Breast epithelium (tissue), 4 donors: ENCODE results near the gene TGIF1. TPM values are rescaled to one million over a fixed set of nuclear protein-coding genes. Genes with fewer than 3 reads are reported as not detected.
A peak's percentile ranks its signal among the peaks of the same experiment; 100 is the strongest.

Experiments used
- DNase-seq, 2 donors: peaks; one replicate each; pipeline ENCODE4 v3.0.0-alpha.2; 2019; ENCODE audit warnings: low spot score in 2 of 2
- H3K27ac ChIP-seq, 2 donors: fragments of 200-600 bp; sonication (generic) in 1 of 2; one replicate each; pipeline ENCODE4 v1.5.1; 2016 to 2019; ENCODE audit warnings: mild to moderate bottlenecking in 1 of 2
- H3K27me3 ChIP-seq, 2 donors: fragments of 200-600 bp; sonication (generic) in 1 of 2; one replicate each; pipeline versions ENCODE4 v1.5.1 to v1.6.0; 2017 to 2019; ENCODE audit warnings: control low read depth in 1 of 2, mild to moderate bottlenecking in 1 of 2
- H3K36me3 ChIP-seq: fragments of 200-600 bp; one replicate; pipeline ENCODE4 v1.5.1; 2019
- H3K4me1 ChIP-seq, 2 donors: fragments of 200-600 bp; sonication (generic); one replicate each; pipeline ENCODE4 v1.5.1; 2016 to 2019; ENCODE audit warnings: control low read depth in 1 of 2
- H3K4me3 ChIP-seq, 3 donors: fragments of 200-600 bp; sonication (generic); 1 replicate in 2 of 3; 2 replicates in 1 of 3; pipeline ENCODE4 v1.5.1; 2016 to 2019; ENCODE audit warnings: mild to moderate bottlenecking in 3 of 3, moderate library complexity in 2 of 3
- H3K9me3 ChIP-seq, 2 donors: fragments of 200-600 bp; sonication (generic) in 1 of 2; one replicate each; pipeline ENCODE4 v1.5.1; 2016 to 2019; ENCODE audit warnings: control low read depth in 1 of 2
- CTCF ChIP-seq, 3 donors: fragments of 450-650 bp; IDR thresholded peaks; one replicate each; pipeline ENCODE4 v1.5.1; 2016 to 2017; ENCODE audit warnings: antibody characterized with exemption in 3 of 3, mild to moderate bottlenecking in 3 of 3, moderate library complexity in 3 of 3
- POLR2A ChIP-seq: fragments of 450-650 bp; IDR thresholded peaks from one replicate; pipeline ENCODE4 v1.6.1; 2016; ENCODE audit warnings: antibody characterized with exemption, mild to moderate bottlenecking, moderate library complexity
- POLR2AphosphoS5 ChIP-seq, 3 donors: sonication (generic); formaldehyde crosslinking; IDR thresholded peaks; one replicate each; pipeline ENCODE4 v1.6.1; 2017; ENCODE audit warnings: antibody characterized with exemption in 3 of 3
- intact Hi-C: fragments of 100-400 bp; cut with DNase I; formaldehyde crosslinking; loops from one replicate; pipeline ENCODE4 v1.15.1; 2023; ENCODE audit warnings: low total_unique reads
- total RNA-seq, 3 donors: library from RNA; depleted of rRNA; stranded (reverse); fragments of >200 nt; gene quantifications; one replicate each; pipeline ENCODE4 v1.1.0, GENCODE V29; 2016

The TGIF1 gene
- total RNA-seq, 3 donors from 2014 or later: 67.7 to 161 (median 108) TPM

GRCh38 chr18:3448838-3449511 is 997 bp upstream of the TGIF1 start:
- intact Hi-C loops: loop anchor here (2.0 kb wide), 1 partner anchor 144 kb away; no protein-coding TSS in a partner anchor

GRCh38 chr18:3449512-3450011 is 410 bp upstream of the TGIF1 start:
- H3K4me1 ChIP-seq: no peaks in the 10 kb centered on the region
- no peaks in the 10 kb centered on the region for H3K36me3 ChIP-seq
- H3K27ac ChIP-seq: peak overlapping the region; percentile 99 to 100
- H3K9me3 ChIP-seq: no peaks in the 10 kb centered on the region
- TF ChIP-seq POLR2A (no peak), POLR2AphosphoS5 (IDR thresholded peaks at IDR 0.05) (peak in 1 of 3 donors; percentile 36)
- peak overlapping the region; percentile 88 to 97 (median 88) for H3K4me3 ChIP-seq
- intact Hi-C loops: loop anchor here (2.0 kb wide), 1 partner anchor 143 kb away; no protein-coding TSS in a partner anchor
- no peaks in the 10 kb centered on the region for H3K27me3 ChIP-seq
- DNase-seq: no peak

More at GRCh38 chr18:3448838-3449511, 997 bp upstream of the TGIF1 start:
- Histone ChIP-seq H3K27me3 (no peaks in the 10 kb centered on the region), H3K9me3 (no peaks in the 10 kb centered on the region), H3K27ac (peak overlapping the region; percentile 99 to 100), H3K4me3 (peak overlapping the region; percentile 88 to 97 (median 88)), H3K4me1 (no peaks in the 10 kb centered on the region), H3K36me3 (no peaks in the 10 kb centered on the region)
- TF ChIP-seq POLR2AphosphoS5 (IDR thresholded peaks at IDR 0.05) (peak; percentile 85 to 92 (median 86)), CTCF (IDR thresholded peaks at IDR 0.05) (no peak), POLR2A (peak; percentile 90)
- peak; percentile 91 to 96 for DNase-seq

GRCh38 chr18:3450799-3451182 is 819 bp downstream of the TGIF1 start:
- no peak for TF ChIP-seq POLR2A
- TF ChIP-seq CTCF (IDR thresholded peaks at IDR 0.05): no peak
- TF ChIP-seq POLR2AphosphoS5 (IDR thresholded peaks at IDR 0.05): no peak
- intact Hi-C loops: no loop called here
- H3K9me3 ChIP-seq: no peaks in the 10 kb centered on the region
- H3K36me3 ChIP-seq: no peaks in the 10 kb centered on the region
- no peaks in the 10 kb centered on the region for H3K27me3 ChIP-seq
- peak overlapping the region; percentile 99 to 100 for H3K27ac ChIP-seq
- H3K4me1 ChIP-seq: peaks cover 0 to 8% of the 10 kb centered on the region in 2 donors
- no peak for DNase-seq
- peak overlapping the region; percentile 88 to 97 (median 88) for H3K4me3 ChIP-seq

GRCh38 chr18:3451183-3451988 is 1.4 kb downstream of the TGIF1 start:
- intact Hi-C loops: no loop called here
- peak overlapping the region; percentile 88 to 97 (median 88) for H3K4me3 ChIP-seq
- H3K27ac ChIP-seq: peak overlapping the region; percentile 99 to 100
- TF ChIP-seq CTCF (IDR thresholded peaks at IDR 0.05) (peak in 1 of 3 donors; percentile 7), POLR2AphosphoS5 (IDR thresholded peaks at IDR 0.05) (peak; percentile 67 to 93 (median 90)), POLR2A (peak; percentile 89)
- peaks cover 0 to 9% of the 10 kb centered on the region in 2 donors for H3K4me1 ChIP-seq
- H3K36me3 ChIP-seq: no peaks in the 10 kb centered on the region
- no peaks in the 10 kb centered on the region for H3K9me3 ChIP-seq
- peak; percentile 94 to 97 for DNase-seq
- H3K27me3 ChIP-seq: no peaks in the 10 kb centered on the region

GRCh38 chr18:3451989-3452749 is 2.2 kb downstream of the TGIF1 start:
- Histone ChIP-seq H3K9me3 (no peaks in the 10 kb centered on the region), H3K4me3 (peak overlapping the region; percentile 88 to 97 (median 88)), H3K27me3 (no peaks in the 10 kb centered on the region), H3K4me1 (peaks cover 0 to 9% of the 10 kb centered on the region in 2 donors), H3K27ac (peak overlapping the region; percentile 99 to 100), H3K36me3 (no peaks in the 10 kb centered on the region)
- DNase-seq: peak; percentile 77 to 80
- TF ChIP-seq POLR2A (peak; percentile 17), CTCF (IDR thresholded peaks at IDR 0.05) (no peak), POLR2AphosphoS5 (IDR thresholded peaks at IDR 0.05) (peak in 2 of 3 donors; percentile 41 to 55)
- intact Hi-C loops: no loop called here
